22Rv1 (cell line): ENCODE measurements around the gene CYP4B1.

Experiments used
- H3K27ac ChIP-seq: fragments of 450-650 bp; 2 replicates; pipeline ENCODE4 v1.5.1; 2017
- CTCF ChIP-seq: fragments of 450-650 bp; IDR thresholded peaks from 2 replicates; pipeline ENCODE4 v1.5.1; 2017; ENCODE audit warnings: mild to moderate bottlenecking
- ZFX ChIP-seq: fragments of 450-650 bp; IDR thresholded peaks from 2 replicates; pipeline ENCODE4 v1.6.1; 2017; ENCODE audit warnings: antibody characterized with exemption, borderline replicate concordance

CYP4B1 gene

GRCh38 chr1:46804027-46804889 is 5.4 kb downstream of the CYP4B1 start:
- no peak overlapping the region for H3K27ac ChIP-seq
- TF ChIP-seq CTCF (no peak), ZFX (no peak)

GRCh38 chr1:46804926-46805325 is 6.1 kb downstream of the CYP4B1 start:
- no peak for TF ChIP-seq CTCF
- no peak for TF ChIP-seq ZFX
- no peak overlapping the region for H3K27ac ChIP-seq

- no peak overlapping the region for H3K27ac ChIP-seq
- no peak for TF ChIP-seq CTCF
Observed at GRCh38 chr1:46805755-46806154, 6.9 kb downstream of the CYP4B1 start.

GRCh38 chr1:46806196-46807020 is 7.6 kb downstream of the CYP4B1 start:
- TF ChIP-seq CTCF: no peak
- TF ChIP-seq ZFX: no peak
- no peak overlapping the region for H3K27ac ChIP-seq

- TF ChIP-seq ZFX (no peak), CTCF (no peak)
- no peak overlapping the region for H3K27ac ChIP-seq
Observed at GRCh38 chr1:46807046-46807972, 8.5 kb downstream of the CYP4B1 start.

GRCh38 chr1:46809071-46809470 is 10.2 kb downstream of the CYP4B1 start:
- TF ChIP-seq CTCF: no peak
- TF ChIP-seq ZFX: no peak
- no peak overlapping the region for H3K27ac ChIP-seq
